Coronary artery (tissue), 2 donors: ENCODE data around the gene USP32.

Source experiments
- DNase-seq: peaks from one replicate; pipeline ENCODE4 v3.0.0-alpha.2; 2017; ENCODE audit warnings: low spot score
- H3K27ac ChIP-seq, 2 donors: fragments of 200-600 bp; sonication (generic); one replicate each; pipeline ENCODE4 v1.5.1; 2016 to 2019
- H3K4me3 ChIP-seq: fragments of 200-600 bp; sonication (generic); 2 replicates; pipeline ENCODE4 v1.5.1; 2016; ENCODE audit warnings: mild to moderate bottlenecking, moderate library complexity
- TF ChIP-seq, protein P1 (sequence below): fragments of 200-600 bp; sonication (generic); IDR thresholded peaks from one replicate; pipeline ENCODE4 v1.5.1; 2019; ENCODE audit warnings: antibody characterized with exemption

USP32 gene

DNA sequence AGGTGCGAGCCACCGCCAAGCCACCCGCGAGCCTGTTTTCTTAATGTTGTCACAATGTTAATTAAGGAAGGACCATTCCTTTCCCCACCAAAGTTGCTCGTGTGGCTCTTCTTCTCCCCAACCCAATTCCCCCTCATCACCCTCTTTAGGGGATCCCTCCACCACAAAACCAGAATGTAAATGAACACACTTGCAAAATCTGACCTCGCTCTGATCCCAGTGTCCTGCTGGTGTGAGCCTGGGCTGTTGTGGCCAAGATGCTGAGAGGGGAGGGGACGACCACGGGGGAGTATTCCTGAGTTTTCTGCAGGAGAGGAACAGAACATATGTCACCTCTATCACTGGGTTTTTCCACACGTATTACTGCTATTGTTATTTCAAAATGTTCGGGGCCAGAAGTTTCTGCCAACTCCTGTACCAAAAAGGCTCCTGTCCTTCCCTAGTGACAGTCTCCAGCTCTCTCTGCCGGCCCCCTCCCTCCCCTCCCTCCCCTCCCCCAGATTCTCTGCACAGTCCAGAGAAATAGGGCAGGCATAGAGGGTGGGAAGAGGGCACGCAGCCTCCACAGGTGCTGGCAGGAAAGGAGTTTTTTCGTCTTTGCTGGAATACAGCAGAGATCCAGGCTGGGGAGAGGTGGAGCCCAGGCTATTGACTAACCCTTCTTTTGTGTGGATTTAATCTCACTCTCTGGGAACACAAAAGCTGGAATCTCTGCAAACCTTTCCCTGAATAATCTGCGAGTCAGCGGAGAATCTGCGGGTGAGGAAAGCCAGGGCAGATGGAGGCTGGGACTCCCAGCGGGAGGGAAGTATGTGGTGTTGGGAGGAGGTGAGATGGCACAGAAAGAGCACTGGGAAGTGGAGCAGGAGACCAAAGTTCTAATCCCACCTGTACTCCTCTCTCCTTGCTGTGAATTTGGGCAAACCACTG, 246.7 kb downstream of the USP32 start:
- Histone ChIP-seq H3K27ac (no peak overlapping the region), H3K4me3 (no peak overlapping the region)
- TF ChIP-seq, protein P1, sequence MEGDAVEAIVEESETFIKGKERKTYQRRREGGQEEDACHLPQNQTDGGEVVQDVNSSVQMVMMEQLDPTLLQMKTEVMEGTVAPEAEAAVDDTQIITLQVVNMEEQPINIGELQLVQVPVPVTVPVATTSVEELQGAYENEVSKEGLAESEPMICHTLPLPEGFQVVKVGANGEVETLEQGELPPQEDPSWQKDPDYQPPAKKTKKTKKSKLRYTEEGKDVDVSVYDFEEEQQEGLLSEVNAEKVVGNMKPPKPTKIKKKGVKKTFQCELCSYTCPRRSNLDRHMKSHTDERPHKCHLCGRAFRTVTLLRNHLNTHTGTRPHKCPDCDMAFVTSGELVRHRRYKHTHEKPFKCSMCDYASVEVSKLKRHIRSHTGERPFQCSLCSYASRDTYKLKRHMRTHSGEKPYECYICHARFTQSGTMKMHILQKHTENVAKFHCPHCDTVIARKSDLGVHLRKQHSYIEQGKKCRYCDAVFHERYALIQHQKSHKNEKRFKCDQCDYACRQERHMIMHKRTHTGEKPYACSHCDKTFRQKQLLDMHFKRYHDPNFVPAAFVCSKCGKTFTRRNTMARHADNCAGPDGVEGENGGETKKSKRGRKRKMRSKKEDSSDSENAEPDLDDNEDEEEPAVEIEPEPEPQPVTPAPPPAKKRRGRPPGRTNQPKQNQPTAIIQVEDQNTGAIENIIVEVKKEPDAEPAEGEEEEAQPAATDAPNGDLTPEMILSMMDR = no peak
- no peak for DNase-seq

DNA sequence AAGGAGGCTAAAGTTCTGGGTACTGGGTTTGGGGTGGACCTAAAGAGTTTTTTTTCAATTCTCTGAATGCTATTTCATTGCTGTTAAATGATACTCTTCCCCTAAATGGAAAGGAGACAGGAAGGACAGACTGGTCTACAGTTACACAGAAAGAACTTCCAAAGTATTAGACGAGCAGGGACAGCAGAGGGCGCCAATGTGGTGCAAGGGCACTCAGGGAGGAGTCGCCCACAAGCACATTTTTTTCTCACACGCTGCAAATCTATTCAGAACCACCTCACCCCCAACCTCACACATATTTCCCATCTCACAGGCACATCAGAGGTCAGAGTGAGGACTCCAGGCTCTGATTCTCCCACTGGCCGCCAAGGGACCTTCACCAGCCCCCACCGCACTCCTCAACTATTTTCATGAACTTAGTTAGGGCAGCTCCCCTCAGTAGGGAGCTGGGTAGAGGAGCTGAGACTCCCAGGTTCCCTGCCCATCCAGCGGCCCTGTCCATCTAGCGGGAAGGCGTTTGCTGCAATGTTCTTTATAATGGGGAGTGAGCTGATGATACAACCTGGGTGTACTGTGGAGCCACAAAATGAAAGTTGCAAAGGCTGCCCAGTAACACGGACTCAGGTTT, 248.9 kb downstream of the USP32 start:
- DNase-seq = no peak
- TF ChIP-seq, protein P1 = peak; percentile 36
- no peak overlapping the region for H3K27ac ChIP-seq
- peak overlapping the region; percentile 41 for H3K4me3 ChIP-seq

DNA sequence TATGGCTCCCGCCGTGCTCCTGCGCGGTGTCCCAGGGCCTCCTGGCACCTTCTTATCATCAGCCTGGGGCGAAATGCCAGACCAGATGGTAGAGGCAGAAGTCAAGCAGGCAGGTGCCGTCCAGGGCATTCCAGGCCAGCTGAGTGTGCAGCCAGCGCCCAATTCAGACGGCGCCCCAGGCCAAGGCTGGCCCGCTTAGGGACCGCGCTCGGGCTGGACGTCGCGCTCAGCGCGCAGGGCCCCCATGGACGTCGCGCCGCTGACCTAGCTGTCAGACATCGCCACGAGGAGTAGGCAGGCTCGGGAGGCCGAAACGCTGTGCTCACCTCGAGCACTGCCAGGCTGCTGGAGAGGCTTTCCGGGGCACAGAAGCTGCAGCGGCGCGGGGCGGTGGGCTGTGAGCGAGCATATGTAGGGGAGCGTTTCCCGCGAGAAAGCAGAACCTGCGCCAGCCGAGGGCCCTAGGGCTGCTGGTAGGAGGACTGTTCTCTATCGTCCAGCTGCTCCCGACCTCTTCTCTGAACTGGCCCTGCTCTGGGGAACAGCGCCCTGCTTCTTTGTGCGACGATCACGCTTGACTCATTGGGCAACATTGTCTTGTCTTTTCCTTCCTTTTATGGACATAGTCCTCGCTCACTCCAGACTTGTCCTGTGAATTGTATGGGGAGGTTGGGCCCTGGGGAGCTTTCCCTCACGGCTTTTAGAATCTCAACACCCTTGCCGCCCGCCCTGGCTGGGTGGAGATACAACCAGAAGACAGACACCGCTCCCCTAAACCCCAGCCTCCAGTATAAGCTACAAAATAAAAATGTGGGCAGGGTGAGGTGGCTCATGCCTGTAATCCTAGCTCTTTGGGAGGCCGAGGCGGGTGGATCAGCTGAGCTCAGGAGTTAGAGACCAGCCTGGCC, 250.6 kb downstream of the USP32 start:
- no peak for DNase-seq
- TF ChIP-seq, protein P1 = no peak
- H3K4me3 ChIP-seq = peak overlapping the region; percentile 45

DNA sequence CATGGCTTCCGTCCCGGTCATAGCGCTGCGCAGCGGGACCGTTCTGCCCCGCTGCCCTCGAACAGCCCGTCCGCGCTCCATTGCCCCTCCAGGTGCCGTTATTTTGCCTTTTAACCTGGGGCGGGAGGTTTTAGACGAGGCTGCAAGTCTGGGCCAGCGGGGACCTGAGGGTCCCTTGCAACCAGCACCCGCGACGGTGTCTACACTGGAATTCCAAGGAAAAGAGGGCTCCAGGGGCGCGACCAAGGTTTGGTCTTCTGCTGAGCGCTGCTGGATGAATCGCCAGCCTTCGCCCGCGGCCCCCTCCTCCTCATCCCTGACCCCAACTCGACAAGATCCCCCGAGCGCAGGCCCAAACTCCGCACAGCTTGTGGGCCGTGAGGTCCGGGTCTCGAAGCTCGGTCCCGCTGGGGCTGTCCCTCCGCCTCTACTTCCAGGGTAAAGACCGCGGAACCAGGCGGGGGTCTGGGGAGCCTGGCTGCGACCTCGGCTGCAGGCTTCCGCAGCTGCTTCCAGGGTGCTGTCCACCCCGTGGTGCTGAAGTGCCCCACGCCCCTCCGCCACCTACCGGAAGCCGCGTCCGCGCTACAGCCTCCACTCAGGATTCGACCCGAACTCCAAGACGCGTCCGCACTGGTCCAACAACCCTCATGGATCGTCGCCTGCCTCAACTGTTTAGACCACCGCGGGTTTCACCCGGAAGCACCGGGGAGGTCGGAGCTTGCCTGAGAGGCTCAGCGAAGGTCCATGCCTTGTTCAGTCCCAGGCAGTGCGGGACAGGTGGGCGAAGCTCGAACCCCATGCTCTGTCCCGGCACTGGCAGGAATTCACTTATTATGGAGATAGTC, 252.3 kb downstream of the USP32 start:
- TF ChIP-seq, protein P1 = no peak
- Histone ChIP-seq H3K27ac (no peak overlapping the region), H3K4me3 (peak overlapping the region; percentile 51)
- no peak for DNase-seq

More for the DNA sequence above, 250.6 kb downstream of the USP32 start:
- H3K27ac ChIP-seq = no peak overlapping the region

DNA sequence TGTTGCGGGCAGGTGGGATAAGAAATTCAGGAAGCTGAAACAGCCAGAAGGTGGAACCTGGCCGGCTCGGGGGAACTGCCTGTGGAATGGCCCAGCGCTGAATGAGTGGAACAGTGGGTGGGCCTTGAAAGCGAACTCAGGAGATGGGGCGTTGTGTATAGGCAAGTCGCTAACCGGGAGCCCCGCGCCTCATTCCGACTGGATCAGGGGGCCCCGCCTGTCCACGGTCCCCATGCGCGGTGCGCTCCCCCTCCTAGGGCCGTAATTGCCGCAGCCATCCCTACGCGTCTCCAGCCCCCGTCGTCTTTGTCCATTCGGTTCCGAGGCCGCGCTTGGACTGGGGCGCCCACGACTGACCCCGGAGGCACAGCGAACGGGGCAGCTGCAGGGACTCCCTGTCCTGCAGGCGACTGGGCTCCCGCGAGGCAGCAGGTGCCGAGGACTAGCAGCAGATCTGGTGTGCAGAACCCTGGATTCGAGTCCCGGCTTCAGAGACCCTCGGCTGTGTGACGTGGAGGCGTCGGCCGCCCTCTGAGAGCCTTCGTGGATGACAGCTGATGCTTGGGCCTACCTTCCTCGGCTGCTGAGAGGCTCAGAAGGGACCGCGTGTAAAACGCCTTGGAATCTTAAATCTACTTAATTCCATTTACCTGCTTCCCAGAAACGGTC, 253.0 kb downstream of the USP32 start:
- TF ChIP-seq, protein P1 = no peak
- H3K4me3 ChIP-seq = peak overlapping the region; percentile 51
- no peak for DNase-seq
- no peak overlapping the region for H3K27ac ChIP-seq
